NCI-H524 (cell line): ENCODE data around the gene IL32.

Experiments used
- DNase-seq, 2 experiments: peaks; one replicate each; lab custom pipeline; 2025; lab: John Stamatoyannopoulos, UW

IL32 gene

GRCh38 chr16:3115561-3115960 is 50.1 kb downstream of the IL32 start:
- peak; percentile 16 to 55 for DNase-seq

GRCh38 chr16:3118204-3118790 is 52.9 kb downstream of the IL32 start:
- no peak for DNase-seq

- DNase-seq: no peak
Observed at GRCh38 chr16:3118846-3119245, 53.4 kb downstream of the IL32 start.
